ENCODE results near the gene EML6.
"Not testable (repeated sequence)": the region's sequence is repeated elsewhere in the genome, so short reads cannot be mapped to it uniquely, and the experiment has no call there.

EML6 gene

GRCh38 chr2:54845514-54845913 is 122.1 kb downstream of the EML6 start:
- no peak for DNase-seq (ENCODE audit: low spot score)

- no peak for DNase-seq (ENCODE audit: low spot score)
Observed at GRCh38 chr2:54850171-54851122, 127.0 kb downstream of the EML6 start.

- no peak for DNase-seq (ENCODE audit: low spot score)
Observed at GRCh38 chr2:54853616-54854310, 130.3 kb downstream of the EML6 start.

DNA sequence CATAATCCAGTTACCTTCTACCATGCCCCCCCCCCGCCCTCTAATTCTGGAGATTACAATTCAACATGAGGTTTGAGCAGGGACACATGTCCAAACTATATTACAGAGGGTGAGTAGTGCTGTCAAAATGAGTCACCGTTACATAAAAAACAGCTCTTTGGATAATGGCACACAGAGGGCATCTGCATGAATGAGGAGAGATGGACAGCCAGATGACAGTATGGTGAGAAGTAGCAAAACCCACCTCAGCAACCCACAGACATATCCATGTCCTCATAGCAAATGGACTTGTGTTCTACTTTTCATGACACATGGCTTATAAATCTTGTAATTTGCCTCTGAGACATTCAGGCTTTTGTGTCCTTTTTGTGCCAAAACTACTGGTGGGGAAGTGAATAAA is 132.0 kb downstream of the EML6 start:
- no peak for DNase-seq (ENCODE audit: low spot score)

DNA sequence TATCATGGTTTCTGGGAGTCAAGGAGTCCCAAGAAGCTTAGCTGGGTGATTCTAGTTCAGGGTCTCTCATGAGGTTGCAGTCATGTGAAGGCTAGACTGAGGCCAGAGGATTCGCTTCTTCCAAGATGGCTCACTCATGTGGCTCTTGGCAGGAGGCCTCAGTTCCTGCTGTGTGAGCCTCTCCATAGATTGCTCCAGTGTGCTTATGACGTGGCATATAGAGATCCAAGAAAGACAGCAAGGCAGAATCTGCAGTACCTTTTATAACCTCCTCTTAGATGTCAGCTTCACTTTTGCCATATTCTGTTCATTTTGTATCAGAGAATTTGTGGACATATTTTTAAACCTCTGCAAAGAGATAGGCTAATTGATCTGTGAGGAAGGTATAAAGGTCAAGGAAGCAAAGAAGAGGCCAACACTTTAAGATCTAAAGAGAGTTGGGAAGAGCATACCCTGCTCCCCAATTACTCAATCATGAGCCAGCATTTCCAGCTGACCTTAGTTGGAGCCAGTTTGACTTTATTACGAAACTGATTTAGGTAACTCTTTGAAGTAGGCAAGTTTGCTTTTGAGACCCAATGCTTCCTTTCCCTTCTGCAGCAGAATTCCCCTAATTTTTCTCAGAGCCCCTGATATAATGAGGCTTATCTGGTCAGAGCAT is 134.7 kb downstream of the EML6 start:
- no peak for DNase-seq (ENCODE audit: low spot score)

DNA sequence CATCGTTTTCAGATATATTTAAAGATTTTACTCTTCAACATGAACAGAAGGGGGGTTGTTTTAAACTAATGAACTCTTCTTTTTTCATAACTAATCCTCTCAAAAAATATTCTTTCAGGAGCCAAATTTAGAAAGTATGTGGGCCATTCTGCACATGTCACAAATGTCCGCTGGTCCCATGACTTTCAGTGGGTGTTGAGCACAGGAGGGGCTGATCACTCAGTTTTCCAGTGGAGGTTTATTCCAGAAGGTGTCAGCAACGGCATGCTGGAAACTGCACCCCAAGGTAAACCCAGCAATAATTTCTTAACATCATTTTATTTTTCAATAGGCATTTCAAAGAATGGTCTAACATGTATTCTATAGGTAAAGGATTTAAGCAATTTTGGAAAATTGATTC is 136.0 kb downstream of the EML6 start:
- no peak for DNase-seq (ENCODE audit: low spot score)

DNA sequence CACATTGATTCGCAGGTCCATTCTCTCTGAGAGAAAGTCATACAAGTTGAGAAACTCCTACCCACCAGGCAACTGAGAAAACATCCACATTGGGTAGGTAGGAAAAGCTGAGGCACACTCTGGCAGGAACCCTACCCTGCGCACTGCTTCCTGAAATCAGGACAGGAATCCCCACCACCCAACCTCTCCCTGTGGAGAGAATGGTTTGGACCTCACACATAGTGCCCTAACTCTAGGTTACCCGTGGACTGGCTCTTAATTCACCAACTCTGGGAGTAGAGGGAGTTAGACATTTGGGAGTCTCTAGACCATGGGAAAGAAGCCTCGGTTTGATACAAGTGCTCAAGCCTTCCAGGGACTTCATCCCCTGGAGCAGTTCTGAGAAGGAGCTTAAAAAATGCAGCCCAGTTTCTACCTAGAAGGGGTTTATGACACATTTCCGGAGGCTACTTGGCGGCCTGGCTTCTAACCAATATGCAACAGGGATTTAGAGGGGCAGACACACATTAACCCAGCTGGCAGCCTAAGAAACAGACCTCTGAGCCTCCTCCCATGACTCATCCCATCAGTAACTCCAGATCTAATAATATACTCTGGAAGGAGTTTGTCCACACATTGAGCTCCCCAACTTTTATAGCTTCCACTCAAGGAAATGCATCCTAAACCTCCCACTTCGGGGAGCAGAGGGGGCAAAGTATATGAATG is 136.7 kb downstream of the EML6 start:
- peak; percentile 80 for DNase-seq (ENCODE audit: low spot score)

- DNase-seq (ENCODE audit: low spot score), result no peak
Observed at GRCh38 chr2:54862229-54862628, 138.8 kb downstream of the EML6 start.

DNA sequence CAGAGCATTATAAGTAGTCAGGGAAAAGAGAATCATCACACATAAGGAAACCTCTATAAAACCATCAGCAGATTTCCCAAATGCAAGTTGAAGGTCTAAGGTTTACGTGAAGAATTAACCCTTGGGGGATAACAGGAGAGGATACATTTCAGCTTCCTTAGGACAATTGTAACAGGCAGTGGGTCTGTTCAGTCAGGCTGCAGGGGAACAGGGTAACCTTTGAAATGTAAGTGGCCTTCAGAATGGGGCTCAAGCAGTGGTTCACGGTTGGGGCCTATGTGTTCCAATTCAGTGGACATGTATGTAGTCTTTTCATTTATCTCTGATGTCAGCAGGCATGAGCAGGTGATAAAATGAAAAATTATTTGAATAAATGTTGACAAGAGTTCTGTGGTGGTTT is 139.3 kb downstream of the EML6 start:
- no peak for DNase-seq (ENCODE audit: low spot score)

- DNase-seq (ENCODE audit: low spot score), result no peak
Observed at GRCh38 chr2:54863660-54864059, 140.2 kb downstream of the EML6 start.

DNA sequence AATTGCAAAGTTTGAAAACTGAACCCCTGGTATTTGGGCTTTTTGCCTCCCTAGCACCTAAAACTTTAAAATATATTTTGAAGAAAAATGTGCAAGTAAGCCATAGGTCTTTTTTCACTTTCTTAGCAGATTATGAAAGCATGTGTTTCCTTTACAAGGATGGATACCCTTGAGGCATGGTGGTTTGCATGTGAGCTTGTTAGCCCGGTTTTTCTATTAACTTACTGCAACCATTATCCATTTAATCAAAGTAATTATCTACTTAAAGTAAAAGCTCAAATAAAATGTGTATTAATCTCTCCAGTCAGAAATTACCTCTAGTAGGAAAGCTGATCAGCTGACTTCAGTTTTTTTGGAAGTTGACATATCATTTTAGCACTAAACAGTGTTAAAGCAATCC is 140.6 kb downstream of the EML6 start:
- no peak for DNase-seq (ENCODE audit: low spot score)

DNA sequence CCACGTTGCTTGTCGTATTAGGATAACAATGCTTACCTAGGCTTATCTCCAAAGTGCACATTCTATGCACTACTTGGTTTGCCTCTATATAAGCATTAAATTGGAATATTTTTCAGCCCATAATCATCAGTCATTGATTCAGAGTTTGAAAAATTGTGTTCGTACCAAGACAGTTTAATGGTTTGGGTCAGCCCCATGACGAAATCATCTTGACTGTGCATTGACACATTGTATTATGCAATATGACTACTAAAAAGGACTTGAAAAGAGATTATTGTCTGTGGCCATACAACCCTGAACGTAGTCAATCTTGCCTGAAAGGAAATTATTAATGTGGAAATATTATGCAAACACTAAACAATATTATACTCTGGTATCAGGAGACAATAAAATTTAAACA is 141.3 kb downstream of the EML6 start:
- DNase-seq (ENCODE audit: low spot score), result no peak

DNA sequence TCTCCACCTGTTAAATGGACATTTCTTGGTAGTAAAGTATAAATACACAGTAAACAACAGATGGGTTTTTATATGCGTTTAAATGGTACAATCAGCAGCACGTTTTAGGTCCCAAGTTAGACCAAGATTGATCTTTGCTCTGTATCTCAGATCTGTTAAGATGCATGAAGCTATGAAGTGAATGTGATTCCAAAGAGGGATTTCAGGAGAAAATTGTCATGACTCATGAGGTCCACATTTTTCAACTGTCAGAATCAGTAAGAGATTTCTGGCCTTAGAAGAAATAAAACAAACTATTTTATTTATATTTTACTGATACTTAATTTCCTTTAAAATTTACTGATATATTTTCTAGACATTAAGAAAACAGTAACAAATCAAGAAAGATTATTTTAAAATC is 142.7 kb downstream of the EML6 start:
- no peak for DNase-seq (ENCODE audit: low spot score)

GRCh38 chr2:54866868-54867267 is 143.4 kb downstream of the EML6 start:
- no peak for DNase-seq (ENCODE audit: low spot score)

DNA sequence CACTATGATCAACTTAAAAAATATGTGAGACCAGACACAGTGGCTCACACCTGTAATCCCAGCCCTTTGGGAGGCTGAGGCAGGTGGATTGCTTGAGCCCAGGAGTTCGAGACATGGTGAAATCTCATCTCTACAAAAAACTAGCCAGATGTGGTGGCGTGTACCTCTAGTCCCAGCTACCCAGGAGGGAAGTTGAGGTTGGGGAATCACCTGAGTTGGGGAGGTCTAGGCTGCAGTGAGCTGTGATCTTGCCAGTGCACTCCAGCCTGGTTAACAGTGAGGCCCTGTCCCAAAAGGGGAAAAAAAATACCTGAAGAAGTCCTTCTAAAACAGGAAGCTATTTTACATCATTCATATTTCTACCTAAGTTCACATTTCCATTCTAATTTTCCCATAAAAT is 144.0 kb downstream of the EML6 start:
- no peak for DNase-seq (ENCODE audit: low spot score)

DNA sequence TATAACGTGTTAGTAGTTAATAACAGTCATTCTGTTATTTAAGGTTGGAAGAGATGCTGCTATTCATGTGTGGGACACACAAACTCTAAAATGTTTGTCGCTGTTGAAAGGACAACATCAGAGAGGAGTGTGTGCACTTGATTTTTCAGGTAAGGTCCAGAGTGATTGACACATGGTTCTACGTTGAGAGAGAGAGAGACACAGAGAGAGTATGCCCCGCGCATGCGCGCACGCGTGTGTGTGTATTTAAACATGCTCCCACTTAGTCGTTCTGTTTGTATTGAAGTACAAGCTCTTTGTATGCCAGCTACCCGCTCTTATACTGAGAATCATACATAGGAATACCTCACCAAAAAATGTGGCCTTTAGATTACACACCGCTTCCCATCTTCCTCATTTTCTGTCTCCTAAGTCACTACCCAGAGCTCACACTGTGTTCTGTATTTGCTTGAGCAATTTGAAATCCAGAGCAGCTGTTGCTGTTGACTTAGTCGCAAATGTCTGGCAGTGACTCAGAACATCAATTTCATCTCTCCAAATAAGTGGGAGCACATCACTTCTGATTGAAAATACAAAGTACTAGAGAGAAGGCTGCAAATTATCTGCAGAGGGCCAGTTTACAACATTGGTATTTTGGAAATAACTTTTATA is 148.1 kb downstream of the EML6 start:
- DNase-seq (ENCODE audit: low spot score), result peak; percentile 38

- DNase-seq (ENCODE audit: low spot score), result no peak
Observed at GRCh38 chr2:54872780-54873179, 149.3 kb downstream of the EML6 start.

DNA sequence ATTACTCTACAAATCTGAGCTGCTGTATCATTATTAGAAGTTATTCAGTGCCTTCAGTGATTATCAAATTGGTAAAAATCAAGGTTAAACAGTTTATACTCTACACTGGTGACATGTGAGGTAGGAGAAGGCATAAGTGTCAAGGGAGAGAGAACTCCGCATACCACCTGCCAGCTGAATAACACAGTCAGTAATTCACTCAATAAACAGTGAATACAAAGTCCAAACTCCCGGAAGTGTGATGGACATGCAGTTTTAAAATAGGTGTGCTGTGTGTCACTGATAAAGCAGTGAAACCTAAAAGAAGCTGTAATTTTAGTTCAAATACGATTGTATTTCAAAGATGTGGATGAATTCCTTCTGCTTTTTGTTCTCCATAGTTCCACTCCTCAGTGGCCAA is 149.8 kb downstream of the EML6 start:
- DNase-seq (ENCODE audit: low spot score), result not testable (repeated sequence)

- no peak for DNase-seq (ENCODE audit: low spot score)
Observed at GRCh38 chr2:54876764-54877163, 153.3 kb downstream of the EML6 start.

DNA sequence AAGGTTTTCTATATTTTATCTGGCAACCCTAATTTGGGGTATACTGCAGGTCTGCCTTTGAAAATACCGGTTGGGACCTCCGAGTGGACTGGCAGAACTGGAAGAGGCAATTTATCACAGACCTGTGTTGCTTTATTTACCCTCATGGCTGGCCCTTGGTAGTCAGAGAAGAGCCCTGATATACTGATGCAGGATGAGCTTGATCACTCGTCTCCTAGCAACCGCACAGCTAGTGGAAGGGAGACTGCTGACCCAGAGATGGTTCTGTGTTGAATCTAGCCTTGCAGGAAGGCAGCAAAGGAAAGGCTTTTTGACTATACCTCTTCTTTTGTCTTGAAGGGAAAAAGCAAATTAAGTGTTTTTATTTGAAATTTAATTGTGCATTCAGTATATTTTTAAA is 154.7 kb downstream of the EML6 start:
- no peak for DNase-seq (ENCODE audit: low spot score)

- DNase-seq (ENCODE audit: low spot score), result no peak
Observed at GRCh38 chr2:54879032-54879431, 155.6 kb downstream of the EML6 start.

All from AG20443 (cell line).